Left renal cortex interstitium (tissue), 4 donors: ENCODE measurements around the gene BLOC1S4. TPM values are rescaled to one million over a fixed set of nuclear protein-coding genes. Genes with fewer than 3 reads are reported as not detected.
A peak's percentile ranks its signal among the peaks of the same experiment; 100 is the strongest.
"Not testable (repeated sequence)": the region's sequence is repeated elsewhere in the genome, so short reads cannot be mapped to it uniquely, and the experiment has no call there.

Experiments used
- DNase-seq, 4 donors: peaks; one replicate each; pipeline ENCODE4 v3.0.0-alpha.2; 2013; ENCODE audit warnings: low read depth in 4 of 4, low spot score in 2 of 4, missing footprints in 1 of 4
- polyA plus RNA-seq, 4 donors: library from polyadenylated mRNA; unstranded; fragments of 120-200 nt; gene quantifications; one replicate each; pipeline ENCODE4 v1.2.1, GENCODE V29; 2013; ENCODE audit not compliant: insufficient read length in 4 of 4

The BLOC1S4 gene
- 10 to 100 TPM; 11.3 to 18.3 (median 12.8) TPM for polyA plus RNA-seq

GRCh38 chr4:6716018-6716911, at the start of gene BLOC1S4:
Gene BLOC1S4 (plus strand): TSS chr4:6716174. CDS start chr4:6716210, 36 bp downstream.
- peak; percentile 80 to 87 (median 85) for DNase-seq

GRCh38 chr4:6668391-6668790, 47.6 kb upstream of the BLOC1S4 start:
- DNase-seq, result no peak

- DNase-seq, result no peak
These were observed 44.3 kb upstream of the BLOC1S4 start for GRCh38 chr4:6671648-6672047.

GRCh38 chr4:6672131-6672530, 43.8 kb upstream of the BLOC1S4 start:
- DNase-seq, result no peak

DNA sequence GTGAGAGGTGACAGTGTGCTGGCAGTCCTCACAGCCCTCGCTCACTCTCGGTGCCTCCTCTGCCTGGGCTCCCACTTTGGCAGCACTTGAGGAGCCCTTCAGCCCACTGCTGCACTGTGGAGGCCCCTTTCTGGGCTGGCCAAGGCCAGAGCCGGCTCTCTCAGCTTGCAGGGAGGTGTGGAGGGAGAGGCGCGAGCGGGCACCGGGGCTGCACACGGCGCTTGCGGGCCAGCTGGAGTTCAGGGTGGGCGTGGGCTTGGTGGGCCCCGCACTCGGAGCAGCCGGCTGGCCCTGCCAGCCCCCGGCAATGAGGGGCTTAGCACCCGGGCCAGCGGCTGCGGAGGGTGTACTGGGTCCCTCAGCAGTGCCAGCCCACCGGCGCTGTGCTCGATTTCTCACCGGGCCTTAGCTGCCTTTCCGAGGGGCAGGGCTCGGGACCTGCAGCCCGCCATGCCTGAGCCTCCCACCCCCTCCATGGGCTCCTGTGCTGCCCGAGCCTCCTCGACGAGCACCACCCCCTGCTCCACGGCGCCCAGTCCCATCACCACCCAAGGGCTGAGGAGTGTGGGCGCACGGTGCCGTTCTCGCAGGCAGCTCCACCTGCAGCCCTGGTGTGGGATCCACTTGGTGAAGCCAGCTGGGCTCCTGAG, 43.3 kb upstream of the BLOC1S4 start:
- not testable (repeated sequence) for DNase-seq

GRCh38 chr4:6673191-6673659, 42.7 kb upstream of the BLOC1S4 start:
- DNase-seq, result not testable (repeated sequence)

DNA sequence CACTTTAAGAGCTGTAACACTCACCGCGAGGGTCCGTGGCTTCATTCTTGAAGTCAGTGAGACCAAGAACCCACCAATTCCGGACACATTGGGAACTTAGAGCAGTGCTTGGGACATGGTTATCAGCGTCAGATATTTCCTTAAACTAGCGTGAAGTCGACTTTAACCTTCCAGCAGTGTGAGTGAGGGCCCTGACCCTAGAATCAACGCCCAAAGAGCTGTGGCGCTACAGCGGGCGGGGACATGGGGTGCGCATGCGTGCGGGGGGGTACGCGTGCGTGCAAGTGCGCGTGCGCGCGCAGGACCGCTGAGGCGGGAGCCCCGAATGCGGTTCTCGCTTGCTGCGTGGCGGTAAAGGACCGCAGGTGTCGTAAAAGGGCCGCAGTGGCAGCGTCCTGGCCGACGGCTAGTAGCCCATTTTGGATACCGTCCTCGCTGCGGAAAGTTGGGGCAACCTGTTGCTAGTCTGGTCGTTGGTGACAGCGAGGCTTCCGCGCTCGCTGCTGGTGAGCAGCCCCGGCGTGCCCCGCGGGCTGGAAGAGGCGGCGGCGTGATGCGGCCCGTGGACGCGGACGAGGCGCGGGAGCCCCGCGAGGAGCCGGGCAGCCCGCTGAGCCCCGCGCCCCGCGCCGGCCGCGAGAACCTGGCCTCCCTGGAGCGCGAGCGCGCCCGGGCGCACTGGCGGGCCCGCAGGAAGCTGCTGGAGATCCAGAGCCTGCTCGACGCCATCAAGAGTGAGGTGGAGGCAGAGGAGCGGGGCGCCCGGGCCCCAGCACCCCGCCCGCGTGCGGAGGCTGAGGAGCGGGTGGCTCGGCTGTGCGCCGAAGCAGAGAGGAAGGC, 42.1 kb upstream of the BLOC1S4 start:
- peak; percentile 87 to 92 (median 91) for DNase-seq

- DNase-seq, result no peak
These were observed 41.3 kb upstream of the BLOC1S4 start for GRCh38 chr4:6674500-6675149.

GRCh38 chr4:6676722-6677558, 39.0 kb upstream of the BLOC1S4 start:
- DNase-seq, result no peak

DNA sequence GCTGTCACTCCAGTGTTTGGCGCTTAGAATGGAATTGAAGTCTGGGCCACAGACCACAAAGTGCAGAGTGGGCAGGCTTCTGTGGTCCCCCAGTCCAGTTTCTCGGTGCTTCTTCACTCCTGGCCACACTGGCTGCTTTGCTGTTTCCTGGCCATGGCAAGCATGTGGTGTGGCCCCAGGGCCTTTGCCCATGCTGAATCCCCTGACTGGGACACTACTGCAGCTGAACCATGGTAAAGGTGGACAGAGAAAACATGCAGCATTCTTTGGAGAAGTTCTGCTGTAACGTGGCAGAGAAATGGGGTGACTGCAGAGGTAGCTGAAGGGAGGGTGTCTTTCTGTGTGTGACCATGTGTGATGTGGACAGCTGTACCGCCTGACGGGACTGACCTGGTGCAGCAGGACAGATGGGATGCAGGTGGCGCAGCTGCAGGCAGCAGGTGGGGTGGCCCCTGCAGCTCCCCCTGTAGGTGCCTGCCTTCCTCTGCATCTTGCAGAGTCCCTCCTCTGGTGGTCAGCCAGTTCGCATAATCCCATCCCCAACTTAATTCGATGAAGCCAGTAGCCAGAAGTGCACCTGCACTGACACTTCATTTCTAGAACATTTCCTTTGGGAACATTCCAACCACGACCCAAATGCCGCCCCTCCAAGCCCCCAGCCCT, 35.5 kb upstream of the BLOC1S4 start:
- DNase-seq, result no peak

GRCh38 chr4:6681191-6681590, 34.8 kb upstream of the BLOC1S4 start:
- no peak for DNase-seq

DNA sequence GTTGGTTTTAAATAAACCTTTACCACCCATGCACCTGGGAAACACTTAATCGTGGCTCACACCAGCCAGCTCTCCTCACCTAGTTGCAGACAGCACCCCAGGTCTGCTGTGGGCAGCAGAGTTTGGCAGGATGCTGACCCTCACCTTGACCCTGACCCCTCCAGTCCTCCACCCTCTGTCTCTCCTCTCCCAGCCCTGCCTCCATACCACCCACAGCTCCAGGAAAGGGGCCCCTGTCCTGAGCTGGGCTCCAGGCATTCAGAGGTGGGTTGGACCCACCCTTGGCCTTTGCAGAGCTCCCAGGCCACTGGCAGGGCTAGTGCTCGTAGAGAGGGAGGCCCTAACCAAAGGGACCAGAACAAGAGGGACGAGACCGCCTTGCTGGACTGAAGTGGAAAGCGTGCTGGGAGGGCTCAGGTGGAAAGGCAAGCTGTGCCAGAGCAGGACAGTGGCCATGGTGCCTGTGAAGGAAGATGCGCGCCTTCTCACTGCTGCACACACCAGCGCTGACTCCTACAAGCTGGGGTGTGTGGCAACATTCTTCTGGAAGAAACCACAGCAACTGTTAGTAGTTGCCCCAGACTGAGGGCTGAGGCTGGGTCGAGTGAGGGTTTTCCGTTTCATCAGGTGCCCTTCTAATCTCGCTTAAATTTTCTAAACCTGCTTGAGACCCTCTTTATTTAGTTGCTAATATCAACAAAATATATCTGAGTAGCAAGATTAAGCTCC, 32.9 kb upstream of the BLOC1S4 start:
- no peak for DNase-seq

GRCh38 chr4:6684656-6685055, 31.3 kb upstream of the BLOC1S4 start:
- no peak for DNase-seq

DNA sequence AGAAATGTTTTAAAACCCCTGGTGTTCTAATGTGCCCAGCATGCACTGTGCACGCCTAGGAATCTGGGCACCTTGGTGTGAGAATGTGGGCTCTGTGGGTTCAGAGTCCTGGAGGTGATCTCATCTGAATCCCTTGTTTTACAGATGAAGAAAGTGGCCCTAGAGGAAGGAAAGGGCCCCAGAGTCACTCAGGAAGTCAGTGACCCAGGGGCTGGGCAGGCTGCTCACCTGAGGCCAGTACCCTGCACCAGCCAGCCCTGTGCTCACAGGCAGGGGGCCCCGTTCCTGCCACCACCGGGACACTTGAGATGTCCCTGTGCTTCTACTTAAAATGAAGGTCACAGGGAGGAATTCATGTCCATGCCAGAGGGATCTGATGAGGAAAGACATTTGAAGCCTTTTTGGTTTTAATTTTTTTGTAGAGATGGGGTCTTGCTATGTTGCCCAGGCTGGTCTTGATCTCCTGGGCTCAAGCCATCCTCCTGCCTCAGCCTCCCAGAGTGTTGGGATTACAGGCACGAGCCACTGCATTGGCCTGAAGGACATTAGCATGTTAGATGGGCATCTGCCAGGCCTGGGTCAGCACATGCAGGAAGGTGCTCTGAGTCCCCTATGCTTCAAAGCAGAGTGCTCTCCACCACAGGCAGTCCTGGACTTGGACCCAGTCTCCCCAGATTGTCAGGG, 29.7 kb upstream of the BLOC1S4 start:
- DNase-seq, result no peak

DNA sequence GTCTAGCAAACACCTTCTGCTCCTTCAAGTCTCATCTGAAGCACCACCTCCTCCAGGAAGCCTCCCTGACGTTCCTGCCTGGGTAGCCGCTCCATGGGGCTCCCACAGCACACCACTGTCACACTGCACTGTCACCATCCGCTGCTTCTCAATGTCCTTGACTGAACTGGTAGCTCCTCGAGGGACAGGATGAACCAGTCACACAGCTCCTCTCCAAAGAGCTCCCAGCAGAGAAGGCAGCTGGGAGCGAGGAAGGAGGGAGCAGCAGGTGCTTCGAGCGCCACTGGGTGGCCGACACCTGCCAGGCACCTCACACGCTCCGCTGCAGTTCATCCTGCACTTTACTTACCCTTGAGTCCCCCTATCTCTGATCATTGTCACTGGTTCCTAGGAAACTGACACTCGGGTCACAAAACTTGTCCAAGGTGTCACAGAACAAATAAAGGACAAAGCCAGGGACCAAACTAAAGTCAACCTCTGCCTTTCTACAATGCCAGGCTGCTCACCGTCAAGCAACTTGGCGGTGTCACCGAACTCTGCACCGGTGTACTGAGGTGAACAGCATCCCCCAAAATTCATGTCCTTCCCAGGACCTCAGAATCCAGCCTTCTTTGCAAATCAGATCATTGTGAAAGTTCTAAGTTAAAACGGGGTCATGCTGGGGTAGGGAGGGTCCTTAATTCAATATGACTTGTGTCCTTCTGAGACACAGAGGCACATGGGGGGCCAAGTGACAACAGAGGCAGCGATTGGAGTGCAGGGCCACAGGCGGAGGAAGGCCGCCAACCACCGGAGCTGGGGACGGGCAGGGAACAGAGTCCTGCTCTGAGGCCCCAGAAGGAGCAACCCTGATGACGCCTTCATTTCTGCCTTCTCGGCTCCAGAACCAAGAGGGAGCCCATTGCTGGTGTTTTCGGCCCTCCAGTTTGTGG, 27.8 kb upstream of the BLOC1S4 start:
- no peak for DNase-seq

GRCh38 chr4:6688879-6689505, 27.0 kb upstream of the BLOC1S4 start:
- no peak for DNase-seq
